ENCODE measurements around the gene FABP6. TPM values are rescaled to one million over a fixed set of nuclear protein-coding genes. Genes with fewer than 3 reads are reported as not detected.

FABP6 gene
- total RNA-seq, 1 donor, result not detected

DNA sequence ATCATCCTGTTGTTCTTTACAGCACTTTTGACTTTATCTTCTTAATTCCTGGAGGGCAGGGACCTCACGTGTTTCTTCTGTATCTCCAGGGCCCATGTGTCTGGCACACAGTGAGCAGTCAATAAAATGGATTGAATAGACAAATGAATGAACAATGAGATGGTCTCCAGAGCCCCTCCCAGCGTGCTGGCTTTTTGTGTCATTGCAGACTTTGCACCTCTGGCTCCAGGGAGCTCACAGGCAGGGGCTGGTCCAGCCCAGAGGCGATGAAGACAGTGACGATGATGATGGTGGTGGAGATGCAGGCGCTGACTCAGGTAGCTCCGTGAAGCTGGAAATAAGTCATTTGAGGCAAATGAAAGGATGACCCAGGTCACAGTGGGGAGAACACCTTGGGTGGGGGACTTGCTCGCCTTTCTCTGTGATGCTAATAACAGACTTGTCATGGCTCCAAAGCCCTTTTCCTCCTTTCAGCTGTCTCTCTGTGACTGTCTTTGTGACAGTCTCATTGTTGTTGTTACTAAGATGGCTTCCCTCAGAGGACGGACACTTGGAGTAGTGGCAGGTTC lies 30.4 kb upstream of the FABP6 start:
- TF ChIP-seq, protein P1, sequence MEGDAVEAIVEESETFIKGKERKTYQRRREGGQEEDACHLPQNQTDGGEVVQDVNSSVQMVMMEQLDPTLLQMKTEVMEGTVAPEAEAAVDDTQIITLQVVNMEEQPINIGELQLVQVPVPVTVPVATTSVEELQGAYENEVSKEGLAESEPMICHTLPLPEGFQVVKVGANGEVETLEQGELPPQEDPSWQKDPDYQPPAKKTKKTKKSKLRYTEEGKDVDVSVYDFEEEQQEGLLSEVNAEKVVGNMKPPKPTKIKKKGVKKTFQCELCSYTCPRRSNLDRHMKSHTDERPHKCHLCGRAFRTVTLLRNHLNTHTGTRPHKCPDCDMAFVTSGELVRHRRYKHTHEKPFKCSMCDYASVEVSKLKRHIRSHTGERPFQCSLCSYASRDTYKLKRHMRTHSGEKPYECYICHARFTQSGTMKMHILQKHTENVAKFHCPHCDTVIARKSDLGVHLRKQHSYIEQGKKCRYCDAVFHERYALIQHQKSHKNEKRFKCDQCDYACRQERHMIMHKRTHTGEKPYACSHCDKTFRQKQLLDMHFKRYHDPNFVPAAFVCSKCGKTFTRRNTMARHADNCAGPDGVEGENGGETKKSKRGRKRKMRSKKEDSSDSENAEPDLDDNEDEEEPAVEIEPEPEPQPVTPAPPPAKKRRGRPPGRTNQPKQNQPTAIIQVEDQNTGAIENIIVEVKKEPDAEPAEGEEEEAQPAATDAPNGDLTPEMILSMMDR (IDR thresholded peaks at IDR 0.05; ENCODE audit: extremely low read depth, low read depth, low read length), result no peak
- Histone ChIP-seq H3K36me3 (ENCODE audit: insufficient read depth, low read length) (no peaks in the 10 kb centered on the region), H3K27ac (ENCODE audit: low read depth, low read length) (no peak overlapping the region), H3K9me3 (ENCODE audit: low read depth, low read length) (no peaks in the 10 kb centered on the region), H3K4me3 (ENCODE audit: insufficient read depth, low read length) (peak overlapping the region; percentile 77), H4K20me1 (ENCODE audit: insufficient read depth, low read length) (no peaks in the 10 kb centered on the region), H3K27me3 (ENCODE audit: insufficient read depth, low read length) (no peaks in the 10 kb centered on the region), H3K79me2 (ENCODE audit: insufficient read depth, low read length) (no peaks in the 10 kb centered on the region), H3K4me1 (ENCODE audit: insufficient read depth, low read length) (peaks cover 15% of the 10 kb centered on the region), H2AFZ (ENCODE audit: low read length) (peak overlapping the region; percentile 100), H3K4me2 (ENCODE audit: insufficient read depth, low read length) (peak overlapping the region; percentile 89)
- no peak for DNase-seq (ENCODE audit: insufficient read length, low spot score, missing footprints)

DNA sequence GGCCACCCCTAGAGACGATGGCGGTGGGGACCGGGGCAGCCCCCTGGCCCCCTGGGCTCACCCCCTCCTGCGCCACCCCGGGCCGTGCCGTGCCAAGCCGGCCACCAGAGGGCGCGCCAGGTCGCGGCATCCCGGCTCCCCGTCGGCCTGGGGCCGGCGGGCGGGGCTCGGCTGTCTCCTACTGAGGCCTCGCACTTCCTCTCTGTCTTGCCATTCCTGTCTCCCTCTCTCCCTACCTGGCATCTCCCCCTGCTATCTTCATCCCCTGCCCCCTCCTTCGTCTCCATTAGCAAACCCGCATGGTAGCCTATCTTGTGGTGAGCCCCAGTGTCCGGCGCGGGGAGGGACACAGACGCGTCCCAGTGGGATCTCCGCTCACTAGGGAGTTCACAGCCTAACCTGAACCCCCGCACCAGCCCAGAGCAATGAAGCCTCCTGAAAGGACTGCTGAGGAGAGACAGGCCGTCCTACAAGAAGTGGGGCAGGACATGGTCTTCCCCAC lies 29.8 kb upstream of the FABP6 start:
- peak overlapping the region; percentile 77 for H3K4me3 ChIP-seq (ENCODE audit: insufficient read depth, low read length)

DNA sequence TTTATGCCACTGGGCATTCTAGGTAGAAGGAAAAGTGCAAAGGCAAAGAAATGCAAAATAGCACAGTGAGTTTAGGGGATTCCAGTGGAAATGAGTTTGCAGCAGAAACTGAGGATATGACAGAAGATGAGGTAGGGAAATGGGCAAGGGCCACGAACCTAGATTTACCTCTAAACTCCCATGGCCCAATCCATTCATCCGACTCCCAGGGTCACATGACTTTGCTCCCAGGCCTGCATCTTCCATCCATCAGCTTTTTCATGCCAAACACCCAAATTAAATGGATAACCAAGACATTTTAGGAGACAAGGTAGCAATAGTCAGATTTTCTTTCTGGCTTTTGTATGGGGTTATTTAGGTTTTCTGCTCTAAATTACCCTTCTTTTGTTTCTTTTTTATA lies 22.2 kb upstream of the FABP6 start:
- H3K36me3 ChIP-seq (ENCODE audit: insufficient read depth, low read length), result no peaks in the 10 kb centered on the region
- no peaks in the 10 kb centered on the region for H3K4me1 ChIP-seq (ENCODE audit: insufficient read depth, low read length)
- TF ChIP-seq, protein P1 (IDR thresholded peaks at IDR 0.05; ENCODE audit: extremely low read depth, low read depth, low read length), result no peak
- H3K27ac ChIP-seq (ENCODE audit: low read depth, low read length), result no peak overlapping the region
- no peak for DNase-seq (ENCODE audit: insufficient read length, low spot score, missing footprints)
- H3K79me2 ChIP-seq (ENCODE audit: insufficient read depth, low read length), result no peaks in the 10 kb centered on the region
- no peak overlapping the region for H3K4me3 ChIP-seq (ENCODE audit: insufficient read depth, low read length)
- no peak overlapping the region for H3K4me2 ChIP-seq (ENCODE audit: insufficient read depth, low read length)
- no peaks in the 10 kb centered on the region for H3K27me3 ChIP-seq (ENCODE audit: insufficient read depth, low read length)
- H4K20me1 ChIP-seq (ENCODE audit: insufficient read depth, low read length), result no peaks in the 10 kb centered on the region
- H2AFZ ChIP-seq (ENCODE audit: low read length), result no peak overlapping the region
- H3K9me3 ChIP-seq (ENCODE audit: low read depth, low read length), result no peaks in the 10 kb centered on the region

More for the DNA sequence above, 29.8 kb upstream of the FABP6 start:
- no peaks in the 10 kb centered on the region for H3K27me3 ChIP-seq (ENCODE audit: insufficient read depth, low read length)
- TF ChIP-seq, protein P1 (IDR thresholded peaks at IDR 0.05; ENCODE audit: extremely low read depth, low read depth, low read length), result peak; percentile 69
- H3K9me3 ChIP-seq (ENCODE audit: low read depth, low read length), result no peaks in the 10 kb centered on the region
- peak overlapping the region; percentile 89 for H3K4me2 ChIP-seq (ENCODE audit: insufficient read depth, low read length)
- peak; percentile 99 for DNase-seq (ENCODE audit: insufficient read length, low spot score, missing footprints)
- no peaks in the 10 kb centered on the region for H3K36me3 ChIP-seq (ENCODE audit: insufficient read depth, low read length)
- no peaks in the 10 kb centered on the region for H4K20me1 ChIP-seq (ENCODE audit: insufficient read depth, low read length)
- H3K4me1 ChIP-seq (ENCODE audit: insufficient read depth, low read length), result peaks cover 15% of the 10 kb centered on the region
- H3K79me2 ChIP-seq (ENCODE audit: insufficient read depth, low read length), result no peaks in the 10 kb centered on the region
- peak overlapping the region; percentile 100 for H2AFZ ChIP-seq (ENCODE audit: low read length)
- H3K27ac ChIP-seq (ENCODE audit: low read depth, low read length), result peak overlapping the region; percentile 52

DNA sequence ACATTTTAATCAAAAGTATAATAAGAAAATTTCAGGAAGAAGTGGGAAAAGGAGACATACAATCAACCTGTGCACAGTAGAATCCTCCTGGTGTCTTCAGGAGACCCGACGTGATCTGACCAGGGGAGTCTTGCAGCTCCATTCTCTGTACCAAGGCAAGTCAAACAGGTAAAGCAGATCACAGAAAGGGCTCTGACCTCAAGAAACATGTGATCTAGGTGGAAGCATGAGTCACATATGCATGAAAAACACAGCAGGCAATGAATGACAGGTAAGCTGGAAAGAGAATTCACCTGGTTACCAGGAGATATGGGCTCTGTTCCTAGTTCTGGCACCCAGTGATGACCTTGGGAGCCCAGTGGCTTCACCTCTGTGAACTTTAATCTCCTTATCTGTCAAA lies 19.4 kb upstream of the FABP6 start:
- Histone ChIP-seq H3K27ac (ENCODE audit: low read depth, low read length) (no peak overlapping the region), H3K36me3 (ENCODE audit: insufficient read depth, low read length) (no peaks in the 10 kb centered on the region), H3K4me3 (ENCODE audit: insufficient read depth, low read length) (no peak overlapping the region), H3K79me2 (ENCODE audit: insufficient read depth, low read length) (no peaks in the 10 kb centered on the region), H3K9me3 (ENCODE audit: low read depth, low read length) (no peaks in the 10 kb centered on the region), H3K27me3 (ENCODE audit: insufficient read depth, low read length) (no peaks in the 10 kb centered on the region), H3K4me2 (ENCODE audit: insufficient read depth, low read length) (no peak overlapping the region), H4K20me1 (ENCODE audit: insufficient read depth, low read length) (no peaks in the 10 kb centered on the region), H3K4me1 (ENCODE audit: insufficient read depth, low read length) (no peaks in the 10 kb centered on the region), H2AFZ (ENCODE audit: low read length) (no peak overlapping the region)
- TF ChIP-seq, protein P1 (IDR thresholded peaks at IDR 0.05; ENCODE audit: extremely low read depth, low read depth, low read length), result no peak
- no peak for DNase-seq (ENCODE audit: insufficient read length, low spot score, missing footprints)

Data from osteoblast (primary cell).